Panc1 (cell line): Measurements from ENCODE around the gene ZNF350. TPM values are rescaled to one million over a fixed set of nuclear protein-coding genes. Genes with fewer than 3 reads are reported as not detected.

ENCODE experiments used
- ATAC-seq: fragments of 200-7000 bp; cut with Tn5 transposase; 2 replicates; pipeline ENCODE4 v1.9.1; 2020; ENCODE audit warnings: mild to moderate bottlenecking, moderate library complexity
- BruUV-seq: library from RNA; stranded (reverse); fragments of 400-500 nt; replicated peaks from 2 replicates; lab custom pipeline; 2021; lab: Mats Ljungman, UMichigan
- CTCF ChIA-PET: fragments of 300-600 bp; sonication (Branson Sonifier 250); formaldehyde crosslinking; loops from one replicate; lab custom pipeline; 2022; ENCODE audit warnings: antibody characterized with exemption; lab: Charles Lee
- POLR2A ChIA-PET: fragments of 300-600 bp; sonication (Branson Sonifier 250); formaldehyde crosslinking; loops from one replicate; lab custom pipeline; 2022; ENCODE audit warnings: antibody characterized with exemption; lab: Charles Lee
- DNase-seq: peaks from one replicate; pipeline ENCODE4 v3.0.0-alpha.2; 2010; ENCODE audit warnings: low read depth, low spot score
- H3K27ac ChIP-seq: 2 replicates; pipeline ENCODE4 v1.5.1; 2011; ENCODE audit warnings: mild to moderate bottlenecking, low read length, inconsistent platforms
- H3K27me3 ChIP-seq: fragments of 200-500 bp; sonication (Bioruptor generic); 2 replicates; pipeline ENCODE4 v1.6.0; 2014; ENCODE audit warnings: low read length, inconsistent platforms; ENCODE audit not compliant: control insufficient read depth, insufficient read depth
- H3K36me3 ChIP-seq: fragments of 200-500 bp; sonication (Bioruptor generic); 2 replicates; pipeline ENCODE4 v1.5.1; 2014; ENCODE audit warnings: inconsistent platforms, mild to moderate bottlenecking, low read length, moderate library complexity; ENCODE audit not compliant: control insufficient read depth, insufficient read depth
- H3K4me1 ChIP-seq: 2 replicates; pipeline ENCODE4 v1.5.1; 2011; ENCODE audit warnings: inconsistent platforms, mild to moderate bottlenecking, low read length, moderate library complexity; ENCODE audit not compliant: control insufficient read depth, insufficient read depth
- H3K4me3 ChIP-seq, 2 experiments: 2 replicates each; pipeline ENCODE4 v1.5.1; 2011 to 2012; ENCODE audit warnings: low read depth in 2 of 2, low read length in 2 of 2, mild to moderate bottlenecking in 2 of 2, inconsistent platforms in 1 of 2, moderate library complexity in 1 of 2
- H3K9me3 ChIP-seq: fragments of 200-500 bp; sonication (Bioruptor generic); 2 replicates; pipeline ENCODE4 v1.5.1; 2014; ENCODE audit warnings: low read depth, mild to moderate bottlenecking, inconsistent platforms, low read length, moderate library complexity; ENCODE audit not compliant: control insufficient read depth, insufficient read depth
- CTCF ChIP-seq: fragments of 450-650 bp; IDR thresholded peaks from 2 replicates; pipeline ENCODE4 v1.5.1; 2017; ENCODE audit warnings: mild to moderate bottlenecking
- POLR2AphosphoS5 ChIP-seq: IDR thresholded peaks from 2 replicates; pipeline ENCODE4 v1.6.1; 2012; ENCODE audit warnings: mild to moderate bottlenecking, low read depth, low read length, moderate library complexity
- REST ChIP-seq, 2 experiments: IDR thresholded peaks; 2 replicates each; pipeline ENCODE4 v1.6.1; 2011 to 2012; ENCODE audit warnings: low read depth in 2 of 2, control low read depth in 1 of 2, low read length in 1 of 2, mild to moderate bottlenecking in 1 of 2, moderate library complexity in 1 of 2; ENCODE audit not compliant: insufficient read depth in 1 of 2
- SIN3A ChIP-seq: IDR thresholded peaks from 2 replicates; pipeline ENCODE4 v1.6.1; 2012; ENCODE audit warnings: low read depth, mild to moderate bottlenecking, low read length, moderate library complexity, borderline replicate concordance; ENCODE audit not compliant: insufficient read depth
- TCF7L2 ChIP-seq: IDR thresholded peaks from 2 replicates; pipeline ENCODE4 v1.6.1; 2011; ENCODE audit warnings: mild to moderate bottlenecking, low read depth, low read length, inconsistent platforms
- in situ Hi-C: cut with HindIII; loops from 2 replicates; pipeline ENCODE4 v1.10.0; 2016; ENCODE audit warnings: low sequenced_read_pairs, low pct_unique_long_range_greater_than_20kb
- intact Hi-C: fragments of 100-400 bp; cut with micrococcal nuclease; formaldehyde crosslinking; loops from one replicate; pipeline ENCODE4 v1.10.0; 2022; ENCODE audit not compliant: unreplicated experiment
- total RNA-seq: library from RNA; stranded (reverse); gene quantifications from one replicate; pipeline ENCODE4 v1.2.1, GENCODE V29; 2021; ENCODE audit not compliant: unreplicated experiment

The ZNF350 gene
- total RNA-seq, 1 experiment from 2014 or later = 5.1 TPM

- Histone ChIP-seq H3K4me3 (no peak overlapping the region), H3K27ac (no peak overlapping the region), H3K36me3 (no peaks in the 10 kb centered on the region), H3K27me3 (no peaks in the 10 kb centered on the region), H3K4me1 (no peaks in the 10 kb centered on the region), H3K9me3 (peaks cover 10% of the 10 kb centered on the region; the same call in 1 of the 2 replicates)
- in situ Hi-C loops = no loop called here
- POLR2A ChIA-PET = no interaction called here
- CTCF ChIA-PET = no interaction called here
- ATAC-seq (no peak), DNase-seq (no peak)
- intact Hi-C loops = no loop called here
- TF ChIP-seq SIN3A = no peak
- no peak for TF ChIP-seq POLR2AphosphoS5
- TF ChIP-seq TCF7L2 = no peak
- no peak for TF ChIP-seq CTCF
- TF ChIP-seq REST (IDR thresholded peaks at IDR 0.05; ENCODE audit: insufficient read depth in 1 of 2, low read depth in 2 of 2, low read length in 1 of 2) = no peak
- BruUV-seq = no TSS peak
Measured at GRCh38 chr19:52010674-52011073, 24.0 kb upstream of the ZNF350 start.

DNA sequence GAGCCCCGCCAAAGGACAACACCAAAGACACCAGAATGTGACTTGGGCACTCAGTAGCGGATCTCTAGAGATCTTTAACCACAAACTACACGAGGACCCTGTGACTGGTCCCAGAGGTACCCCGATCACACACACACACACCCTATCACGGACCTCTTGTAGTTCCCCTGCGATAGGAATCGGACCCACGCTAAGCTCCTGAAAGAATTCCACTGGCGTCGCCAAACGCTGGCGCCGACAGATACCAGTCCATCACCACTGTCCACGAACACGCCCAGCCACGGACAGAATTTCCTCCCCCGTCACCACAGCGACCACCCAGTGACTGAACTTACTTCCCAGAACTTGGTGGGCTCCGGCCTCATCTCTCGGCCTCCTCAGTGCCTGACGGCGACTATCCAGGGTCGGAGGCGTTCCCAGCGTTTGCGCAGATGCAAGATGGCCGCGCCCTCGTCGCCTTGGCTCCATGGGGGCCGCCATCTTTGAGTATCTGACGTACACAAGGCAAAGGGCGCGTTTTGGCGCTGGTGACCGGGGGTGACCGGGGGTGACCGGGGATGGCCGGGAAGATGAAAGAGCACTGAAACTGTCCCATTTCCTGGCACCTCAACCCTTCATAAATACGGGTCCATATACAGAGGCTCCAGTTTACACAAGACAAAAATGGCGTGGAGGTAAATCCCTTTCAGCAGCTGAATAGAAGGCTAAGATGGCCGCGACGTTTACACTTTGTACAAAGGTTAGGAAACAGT lies 21.3 kb upstream of the ZNF350 start, which contains the start of gene ZNF615:
TSS of gene ZNF615 (minus strand) at position 406 of the 752 bp plus-strand sequence. CDS start 4,500 bp downstream, outside the sequence.
- peak within 1 kb of the TSS; percentile 80 for H3K27ac ChIP-seq
- ATAC-seq = peak; percentile 100
- no TSS peak for BruUV-seq
- no peaks in the 10 kb centered on the region for H3K4me1 ChIP-seq
- DNase-seq = no peak
- ChIA-PET POLR2A (no interaction called here), CTCF (no interaction called here)
- no peaks in the 10 kb centered on the region for H3K27me3 ChIP-seq
- peak within 1 kb of the TSS; percentile 87 to 89 for H3K4me3 ChIP-seq
- H3K9me3 ChIP-seq = peaks cover 15% of the 10 kb centered on the region; the same call in 1 of the 2 replicates
- no peaks in the 10 kb centered on the region for H3K36me3 ChIP-seq
- in situ Hi-C loops (no loop called here), intact Hi-C loops (no loop called here)
- TF ChIP-seq POLR2AphosphoS5 = no peak
- TF ChIP-seq TCF7L2 = peak; percentile 88

DNA sequence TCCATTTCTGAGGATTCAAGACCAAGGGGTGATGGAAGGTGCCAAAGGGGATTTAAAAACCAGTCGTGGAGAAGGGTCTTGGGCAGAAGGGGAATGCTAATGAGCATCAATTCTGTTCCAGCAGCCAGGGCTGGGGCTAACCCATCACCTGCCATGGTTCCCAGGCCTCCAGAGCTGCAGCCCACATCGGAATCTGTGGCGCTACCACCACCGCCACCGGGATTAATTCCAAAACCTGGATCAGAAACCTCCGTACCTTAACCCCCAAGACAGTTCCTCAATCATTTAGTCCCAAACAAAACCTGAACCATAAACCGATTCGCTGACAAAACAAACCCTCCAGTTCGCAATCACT lies 20.8 kb upstream of the ZNF350 start:
- peak; percentile 79 for ATAC-seq
- CTCF ChIA-PET = no interaction called here
- BruUV-seq = TSS peak; percentile 84

More for the DNA sequence above, 20.8 kb upstream of the ZNF350 start:
- POLR2A ChIA-PET = no interaction called here
- H3K36me3 ChIP-seq = no peaks in the 10 kb centered on the region
- H3K4me1 ChIP-seq = no peaks in the 10 kb centered on the region
- in situ Hi-C loops = no loop called here
- peak overlapping the region; percentile 80 for H3K27ac ChIP-seq
- no peak for DNase-seq
- peaks cover 15% of the 10 kb centered on the region; the same call in 1 of the 2 replicates for H3K9me3 ChIP-seq
- peak overlapping the region; percentile 87 to 89 for H3K4me3 ChIP-seq
- TF ChIP-seq REST (IDR thresholded peaks at IDR 0.05; ENCODE audit: insufficient read depth in 1 of 2, low read depth in 2 of 2, low read length in 1 of 2) = no peak
- no peak for TF ChIP-seq POLR2AphosphoS5
- no peak for TF ChIP-seq SIN3A
- no peak for TF ChIP-seq TCF7L2
- TF ChIP-seq CTCF = no peak
- no peaks in the 10 kb centered on the region for H3K27me3 ChIP-seq
- intact Hi-C loops = no loop called here
